Dermis blood vessel endothelial cell (primary cell): Measurements from ENCODE around the gene CDRT15L2. TPM values are rescaled to one million over a fixed set of nuclear protein-coding genes. Genes with fewer than 3 reads are reported as not detected.
"Not testable (repeated sequence)": the region's sequence is repeated elsewhere in the genome, so short reads cannot be mapped to it uniquely, and the experiment has no call there.

ENCODE experiments used
- DNase-seq: peaks from one replicate; pipeline ENCODE4 v3.0.0; 2010
- total RNA-seq: library from RNA; depleted of rRNA; stranded (reverse); fragments of >200 nt; gene quantifications from 2 replicates; pipeline ENCODE4 v1.2.3, GENCODE V29; 2014

CDRT15L2 gene
- not detected in 2 replicates for total RNA-seq

GRCh38 chr17:20579424-20579823 lies at the start of gene CDRT15L2:
TSS of gene CDRT15L2 (plus strand) at chr17:20579724. CDS start at chr17:20579744, 20 bp downstream.
- DNase-seq: not testable (repeated sequence)

DNA sequence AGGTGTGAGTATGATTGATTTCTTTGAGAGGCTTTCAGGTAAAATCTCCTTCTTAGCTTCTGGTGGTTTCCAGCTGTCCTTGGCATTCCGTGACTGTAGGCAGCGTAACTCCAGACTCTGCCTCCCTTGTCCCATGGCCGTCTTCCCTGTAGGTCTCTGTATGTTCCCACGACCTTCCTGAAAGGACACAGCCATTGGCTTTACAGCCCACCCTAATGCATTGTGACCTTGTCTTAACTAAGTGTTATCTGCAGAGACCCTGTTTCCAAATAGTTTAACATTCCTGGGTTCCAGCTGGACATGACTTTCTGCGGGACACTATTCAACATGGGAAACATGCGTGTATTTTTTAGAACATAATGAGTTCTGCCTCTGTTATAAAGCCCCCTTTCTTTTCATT lies 49.4 kb upstream of the CDRT15L2 start:
- not testable (repeated sequence) for DNase-seq

- DNase-seq: not testable (repeated sequence)
Observed at GRCh38 chr17:20532544-20533090, 46.9 kb upstream of the CDRT15L2 start.

GRCh38 chr17:20533206-20533605 lies 46.3 kb upstream of the CDRT15L2 start:
- DNase-seq: not testable (repeated sequence)

GRCh38 chr17:20534711-20535550 lies 44.6 kb upstream of the CDRT15L2 start:
- DNase-seq: not testable (repeated sequence)

- DNase-seq: not testable (repeated sequence)
Observed at GRCh38 chr17:20540414-20540813, 39.1 kb upstream of the CDRT15L2 start.

GRCh38 chr17:20540865-20541264 lies 38.7 kb upstream of the CDRT15L2 start:
- DNase-seq: not testable (repeated sequence)

DNA sequence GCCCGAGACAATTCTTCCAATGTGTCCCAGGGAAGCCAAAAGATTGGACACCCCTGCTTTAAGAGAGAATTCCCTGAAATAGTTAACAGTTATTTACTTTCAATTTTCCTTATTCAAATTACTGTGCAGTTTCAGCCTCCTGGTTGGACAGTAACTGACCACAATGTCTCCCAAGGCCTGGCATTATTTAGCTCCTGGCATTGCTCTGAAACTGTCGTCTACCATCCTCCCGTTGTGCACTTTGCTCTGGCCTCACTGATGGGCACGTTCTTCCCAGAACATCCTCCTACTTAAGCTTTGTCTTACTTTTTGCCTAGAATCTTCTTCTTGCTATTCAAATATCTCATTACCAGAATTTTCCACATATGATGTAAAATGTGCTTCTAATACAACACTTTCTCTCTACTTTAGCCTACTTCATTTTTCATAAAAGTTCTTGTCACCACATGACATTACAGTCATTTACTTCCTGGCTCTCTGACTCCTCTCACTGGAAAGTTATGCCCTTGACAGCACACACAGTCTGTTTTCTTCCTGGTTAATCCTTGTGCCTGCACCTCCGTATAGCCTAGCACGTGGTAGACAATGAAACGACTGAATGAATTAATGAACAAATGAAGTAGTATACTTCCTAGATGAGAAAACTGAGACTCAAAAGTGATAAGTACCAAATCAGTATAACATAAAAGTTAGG lies 37.5 kb upstream of the CDRT15L2 start:
- peak; percentile 7 for DNase-seq

DNA sequence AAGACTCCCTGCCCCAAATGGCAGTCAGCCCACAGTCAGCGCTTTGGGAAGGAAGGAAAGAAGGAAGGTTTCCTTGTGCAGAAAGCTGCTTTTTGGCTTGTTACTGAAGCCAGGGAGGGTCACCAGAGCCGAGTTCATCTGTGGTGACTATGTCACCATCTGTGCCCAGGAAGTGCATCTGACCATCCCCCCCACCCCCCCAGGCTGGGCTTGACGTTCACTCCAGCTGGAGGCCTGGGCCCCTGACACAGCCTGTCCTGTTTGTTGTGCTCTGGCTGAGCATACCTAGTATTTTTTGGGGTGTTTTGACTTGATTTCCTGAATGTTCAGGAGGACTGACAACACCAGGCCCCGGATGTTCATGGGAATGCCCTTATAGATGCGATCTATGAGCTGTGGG lies 31.6 kb upstream of the CDRT15L2 start:
- DNase-seq: not testable (repeated sequence)

DNA sequence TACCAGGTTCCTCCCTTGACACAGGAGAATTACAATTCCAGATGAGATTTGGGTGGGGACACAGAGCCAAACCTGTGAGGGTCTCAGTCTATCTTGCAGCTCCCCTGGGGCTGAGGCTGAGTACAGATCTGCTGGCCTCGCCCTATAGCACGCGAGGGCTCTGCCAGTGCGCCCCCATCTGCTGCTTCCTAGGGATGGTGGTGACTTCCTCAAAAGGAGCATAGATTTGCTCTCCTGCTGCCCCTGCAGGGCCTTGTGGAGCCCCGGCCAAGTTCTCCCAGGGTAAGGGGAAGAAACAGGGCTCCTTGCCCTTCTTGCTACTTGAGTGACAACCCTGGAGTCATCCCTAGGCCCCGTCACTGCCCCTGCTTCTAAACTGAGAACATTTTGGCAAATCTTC lies 26.6 kb upstream of the CDRT15L2 start:
- not testable (repeated sequence) for DNase-seq

- not testable (repeated sequence) for DNase-seq
Observed at GRCh38 chr17:20554728-20555127, 24.8 kb upstream of the CDRT15L2 start.

DNA sequence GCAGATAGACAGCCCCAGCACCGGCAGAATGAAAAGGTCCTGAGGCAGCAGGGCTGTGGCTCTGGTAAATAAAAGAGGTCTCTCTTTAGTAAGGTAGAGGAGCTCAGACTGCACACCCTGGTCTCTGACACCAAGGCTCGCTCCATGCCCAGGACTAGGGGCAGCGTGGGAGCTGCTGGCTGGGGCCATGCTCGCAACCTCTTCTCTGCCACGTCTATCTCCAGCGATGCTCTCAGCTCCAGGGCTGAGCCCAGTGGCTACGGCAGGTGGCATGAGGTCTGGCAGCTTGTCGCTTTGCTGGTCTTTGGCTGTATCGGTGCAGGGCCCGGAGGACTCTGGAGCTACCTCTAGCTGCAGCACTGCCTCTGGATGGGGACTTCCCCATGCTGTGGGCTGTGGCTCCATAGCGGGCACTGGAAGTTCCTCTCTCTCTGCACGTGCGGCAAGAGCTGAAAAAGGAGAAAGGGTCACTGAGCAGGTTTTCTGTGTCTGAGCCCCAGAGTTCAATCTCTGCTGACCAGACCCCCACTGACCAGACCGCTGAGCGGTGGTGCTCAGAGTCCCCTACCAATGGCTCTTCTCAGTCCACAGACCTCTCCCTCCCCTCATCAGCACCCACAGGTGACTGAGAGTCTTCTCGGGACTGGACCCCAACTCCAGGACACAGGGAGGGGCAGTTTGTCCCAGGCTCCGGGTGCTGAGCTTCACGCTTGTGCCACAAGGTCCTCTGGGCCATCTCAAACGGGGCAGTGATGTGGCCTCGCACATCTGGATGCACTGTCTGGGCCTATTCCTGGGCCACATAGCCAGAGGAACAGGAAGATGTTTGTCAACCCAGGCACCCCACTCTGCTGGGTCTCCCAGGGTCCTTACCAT lies 24.2 kb upstream of the CDRT15L2 start:
- not testable (repeated sequence) for DNase-seq

- DNase-seq: not testable (repeated sequence)
Observed at GRCh38 chr17:20558096-20558495, 21.4 kb upstream of the CDRT15L2 start.

DNA sequence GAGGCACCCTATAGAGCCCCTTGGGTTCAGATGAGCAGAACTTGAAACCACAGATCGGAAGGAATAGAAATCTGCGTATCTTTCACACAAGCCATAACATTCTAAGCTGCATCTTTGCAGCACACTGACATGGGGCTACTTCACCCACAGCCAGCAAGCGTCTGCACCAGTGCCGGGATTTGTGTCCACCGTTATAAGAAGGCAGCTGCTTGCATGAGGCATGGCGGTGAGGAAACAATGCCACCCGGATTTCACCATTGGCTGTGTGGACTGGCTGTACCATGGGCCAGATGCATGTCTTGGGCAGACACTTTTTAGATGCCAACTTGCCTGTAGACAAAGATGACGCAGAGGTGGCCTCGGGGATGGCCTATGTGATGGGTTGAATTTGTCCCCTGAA lies 20.5 kb upstream of the CDRT15L2 start:
- DNase-seq: not testable (repeated sequence)

GRCh38 chr17:20562587-20562986 lies 16.9 kb upstream of the CDRT15L2 start:
- no peak for DNase-seq

- not testable (repeated sequence) for DNase-seq
Observed at GRCh38 chr17:20565245-20565644, 14.3 kb upstream of the CDRT15L2 start.

- DNase-seq: no peak
Observed at GRCh38 chr17:20565711-20566110, 13.8 kb upstream of the CDRT15L2 start.

GRCh38 chr17:20566736-20567135 lies 12.8 kb upstream of the CDRT15L2 start:
- not testable (repeated sequence) for DNase-seq

DNA sequence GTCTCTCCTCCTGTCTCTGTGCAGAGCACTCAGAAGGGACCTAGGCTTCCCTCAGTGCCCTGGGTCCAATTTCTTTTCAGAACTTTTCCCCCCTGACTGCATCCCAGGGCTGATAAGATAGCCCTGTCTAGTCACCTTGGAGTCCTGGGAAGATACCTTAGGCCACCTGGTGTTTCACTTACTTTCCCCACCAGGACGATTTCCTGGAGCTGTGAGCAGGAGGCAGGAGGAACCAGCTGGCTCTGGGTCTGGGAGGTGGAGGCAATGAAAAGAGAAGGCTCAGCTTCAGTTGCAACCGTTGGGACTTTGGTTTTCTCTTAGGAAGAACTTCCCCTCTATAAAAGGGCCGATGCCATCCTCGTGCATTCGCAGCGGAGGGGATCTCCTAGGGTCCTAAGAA lies 12.1 kb upstream of the CDRT15L2 start:
- not testable (repeated sequence) for DNase-seq

DNA sequence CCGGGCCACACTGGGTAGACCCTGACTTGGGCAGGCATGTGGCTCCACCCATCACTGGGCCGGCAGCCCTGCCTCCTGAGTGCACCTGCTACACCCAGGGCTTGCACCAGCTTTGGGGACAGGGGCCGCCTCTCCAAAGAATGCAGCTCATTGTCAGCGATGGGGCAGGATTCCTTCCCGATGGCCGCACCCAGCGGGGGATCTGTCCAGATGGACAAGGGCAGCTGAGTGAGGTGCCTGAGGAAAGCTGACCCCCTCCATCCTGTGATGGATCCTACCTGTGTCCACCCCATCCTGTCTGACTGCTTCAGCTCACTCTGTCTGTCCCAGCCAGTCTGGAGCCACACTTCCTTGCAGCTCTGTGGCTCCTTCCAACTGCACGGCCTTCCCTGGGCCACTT lies 10.9 kb upstream of the CDRT15L2 start:
- not testable (repeated sequence) for DNase-seq

- not testable (repeated sequence) for DNase-seq
Observed at GRCh38 chr17:20571653-20572052, 7.9 kb upstream of the CDRT15L2 start.

GRCh38 chr17:20573216-20573615 lies 6.3 kb upstream of the CDRT15L2 start:
- DNase-seq: not testable (repeated sequence)
